IMR-90 (cell line): ENCODE measurements around the gene OPCML. TPM values are rescaled to one million over a fixed set of nuclear protein-coding genes. Genes with fewer than 3 reads are reported as not detected.

Source experiments
- ATAC-seq: fragments of 200-7000 bp; cut with Tn5 transposase; 2 replicates; pipeline ENCODE4 v1.9.1; 2020; ENCODE audit warnings: low read depth, mild to moderate bottlenecking, moderate library complexity
- BruUV-seq: library from RNA; stranded (reverse); fragments of 400-500 nt; replicated peaks from 2 replicates; lab custom pipeline; 2021; lab: Mats Ljungman, UMichigan
- CTCF ChIA-PET: fragments of 300-600 bp; formaldehyde crosslinking; extraction: SDS; loops from one replicate; lab custom pipeline; 2021; ENCODE audit warnings: antibody characterized with exemption; lab: Yijun Ruan, JAX
- POLR2A ChIA-PET: fragments of 300-600 bp; sonication (Branson Sonifier 250); formaldehyde crosslinking; loops from one replicate; lab custom pipeline; 2022; ENCODE audit warnings: antibody characterized with exemption; ENCODE audit not compliant: unreplicated experiment; lab: Charles Lee
- DNase-seq: peaks from one replicate; pipeline ENCODE4 v3.0.0; 2013
- H2AFZ ChIP-seq: replicated peaks from 2 replicates; pipeline ENCODE3; 2013; ENCODE audit warnings: low read length, mild to moderate bottlenecking; ENCODE audit not compliant: poor library complexity
- H2AK5ac ChIP-seq: 2 replicates; pipeline ENCODE4 v1.6.1; 2013; ENCODE audit warnings: low read depth, low read length, inconsistent platforms
- H2AK9ac ChIP-seq: replicated peaks from 2 replicates; pipeline ENCODE3; 2013; ENCODE audit warnings: mild to moderate bottlenecking, low read depth, low read length, moderate library complexity; ENCODE audit not compliant: poor library complexity
- H2BK120ac ChIP-seq: 2 replicates; pipeline ENCODE4 v1.6.1; 2013; ENCODE audit warnings: low read depth, low read length, inconsistent platforms
- H2BK15ac ChIP-seq: 3 replicates; pipeline ENCODE4 v1.6.1; 2013; ENCODE audit warnings: low read depth, low read length, inconsistent platforms
- H2BK20ac ChIP-seq: 2 replicates; pipeline ENCODE4 v1.6.1; 2013; ENCODE audit warnings: low read depth, mild to moderate bottlenecking, inconsistent platforms, low read length, moderate library complexity
- H2BK5ac ChIP-seq: 2 replicates; pipeline ENCODE4 v1.6.1; 2013; ENCODE audit warnings: mild to moderate bottlenecking, low read depth, low read length, inconsistent platforms; ENCODE audit not compliant: poor library complexity, severe bottlenecking
- H3K14ac ChIP-seq: replicated peaks from 2 replicates; pipeline ENCODE4 v1.6.1; 2013; ENCODE audit warnings: low read depth, low read length, inconsistent platforms
- H3K18ac ChIP-seq: 2 replicates; pipeline ENCODE4 v1.6.1; 2013; ENCODE audit warnings: low read depth, low read length, control low read depth
- H3K23ac ChIP-seq: 2 replicates; pipeline ENCODE4 v1.6.1; 2013; ENCODE audit warnings: low read depth, low read length, inconsistent platforms
- H3K27ac ChIP-seq: 2 replicates; pipeline ENCODE4 v1.5.1; 2013; ENCODE audit warnings: mild to moderate bottlenecking, control low read depth, low read length; ENCODE audit not compliant: insufficient read depth
- H3K27me3 ChIP-seq: 2 replicates; pipeline ENCODE4 v1.6.1; 2013; ENCODE audit warnings: low read length; ENCODE audit not compliant: control insufficient read depth, insufficient read depth
- H3K36me3 ChIP-seq: 2 replicates; pipeline ENCODE4 v1.6.1; 2013; ENCODE audit warnings: low read length, mixed read lengths; ENCODE audit not compliant: control insufficient read depth, insufficient read depth
- H3K4ac ChIP-seq: 2 replicates; pipeline ENCODE4 v1.6.1; 2013; ENCODE audit warnings: low read depth, low read length, inconsistent platforms
- H3K4me1 ChIP-seq: 2 replicates; pipeline ENCODE4 v1.6.1; 2013; ENCODE audit warnings: low read length, mixed read lengths; ENCODE audit not compliant: control insufficient read depth, insufficient read depth
- H3K4me2 ChIP-seq: 2 replicates; pipeline ENCODE4 v1.6.1; 2013; ENCODE audit warnings: low read depth, mild to moderate bottlenecking, control low read depth, low read length, moderate library complexity
- H3K4me3 ChIP-seq: 2 replicates; pipeline ENCODE4 v1.5.1; 2013; ENCODE audit warnings: low read depth, mild to moderate bottlenecking, control low read depth, low read length, moderate library complexity; ENCODE audit not compliant: insufficient read depth
- H3K56ac ChIP-seq: 2 replicates; pipeline ENCODE4 v1.6.1; 2013; ENCODE audit warnings: low read length, inconsistent platforms; ENCODE audit not compliant: insufficient read depth; ENCODE audit errors: extremely low read depth
- H3K79me1 ChIP-seq, 2 experiments: 2 replicates each; pipeline ENCODE4 v1.6.1; 2013; ENCODE audit warnings: low read length in 2 of 2, inconsistent platforms in 1 of 2, low read depth in 1 of 2
- H3K9ac ChIP-seq: 2 replicates; pipeline ENCODE4 v1.6.1; 2013; ENCODE audit warnings: low read depth, low read length, control low read depth
- H3K9me1 ChIP-seq: 2 replicates; pipeline ENCODE4 v1.6.1; 2013; ENCODE audit warnings: low read length, inconsistent platforms; ENCODE audit not compliant: insufficient read depth
- H3K9me3 ChIP-seq: 2 replicates; pipeline ENCODE4 v1.6.1; 2013; ENCODE audit warnings: low read length; ENCODE audit not compliant: control insufficient read depth, insufficient read depth
- H4K20me1 ChIP-seq: 2 replicates; pipeline ENCODE4 v1.6.1; 2013; ENCODE audit warnings: low read length, inconsistent platforms; ENCODE audit not compliant: insufficient read depth
- H4K5ac ChIP-seq: 2 replicates; pipeline ENCODE4 v1.6.1; 2013; ENCODE audit warnings: mild to moderate bottlenecking, low read depth, low read length, control low read depth
- H4K8ac ChIP-seq, 2 experiments: 2 replicates each; pipeline ENCODE4 v1.6.1; 2013; ENCODE audit warnings: low read depth in 2 of 2, low read length in 2 of 2, control low read depth in 1 of 2, inconsistent platforms in 1 of 2
- H4K91ac ChIP-seq: 2 replicates; pipeline ENCODE4 v1.6.1; 2013; ENCODE audit warnings: low read depth, low read length, inconsistent platforms; ENCODE audit not compliant: insufficient read depth
- BHLHE40 ChIP-seq: fragments of 150-350 bp; IDR thresholded peaks from 2 replicates; pipeline ENCODE4 v1.6.1; 2016; ENCODE audit warnings: mild to moderate bottlenecking, low read depth, low read length
- CEBPB ChIP-seq: IDR thresholded peaks from 2 replicates; pipeline ENCODE4 v1.6.1; 2012; ENCODE audit warnings: low read depth, low read length, improper control_type of control experiment
- CHD1 ChIP-seq: IDR thresholded peaks from 2 replicates; pipeline ENCODE4 v1.6.1; 2012; ENCODE audit warnings: low read depth, low read length, improper control_type of control experiment
- CTCF ChIP-seq: conservative IDR thresholded peaks from 2 replicates; pipeline ENCODE4 v1.5.1; 2012; ENCODE audit warnings: mild to moderate bottlenecking, low read depth, low read length, improper control_type of control experiment
- ELK1 ChIP-seq: fragments of 150-350 bp; IDR thresholded peaks from 2 replicates; pipeline ENCODE4 v1.6.1; 2016; ENCODE audit warnings: low read depth, mild to moderate bottlenecking, low read length, moderate library complexity, borderline replicate concordance
- FOS ChIP-seq: fragments of 150-350 bp; IDR thresholded peaks from 2 replicates; pipeline ENCODE4 v1.6.1; 2016; ENCODE audit warnings: low read depth, low read length
- MAFK ChIP-seq: IDR thresholded peaks from 2 replicates; pipeline ENCODE4 v1.6.1; 2012; ENCODE audit warnings: low read depth, low read length, improper control_type of control experiment
- MAZ ChIP-seq: IDR thresholded peaks from 2 replicates; pipeline ENCODE4 v1.6.1; 2012; ENCODE audit warnings: low read depth, mild to moderate bottlenecking, low read length, improper control_type of control experiment, moderate library complexity, borderline replicate concordance
- MXI1 ChIP-seq: IDR thresholded peaks from 2 replicates; pipeline ENCODE4 v1.6.1; 2012; ENCODE audit warnings: low read depth, mild to moderate bottlenecking, low read length, moderate library complexity, borderline replicate concordance
- NFE2L2 ChIP-seq: fragments of 150-350 bp; IDR thresholded peaks from 2 replicates; pipeline ENCODE4 v1.6.1; 2016; ENCODE audit warnings: low read depth, mild to moderate bottlenecking, low read length
- POLR2A ChIP-seq: IDR thresholded peaks from 2 replicates; pipeline ENCODE4 v1.6.1; 2012; ENCODE audit warnings: mild to moderate bottlenecking, low read depth, low read length
- RAD21 ChIP-seq: IDR thresholded peaks from 2 replicates; pipeline ENCODE4 v1.6.1; 2012; ENCODE audit warnings: low read length, improper control_type of control experiment
- RCOR1 ChIP-seq: IDR thresholded peaks from 2 replicates; pipeline ENCODE4 v1.6.1; 2012; ENCODE audit warnings: mild to moderate bottlenecking, low read length, improper control_type of control experiment; ENCODE audit not compliant: insufficient replicate concordance
- RFX5 ChIP-seq: IDR thresholded peaks from 2 replicates; pipeline ENCODE4 v1.8.0; 2012; ENCODE audit warnings: low read depth, mild to moderate bottlenecking, low read length, moderate library complexity
- SMC3 ChIP-seq: fragments of 150-350 bp; IDR thresholded peaks from 2 replicates; pipeline ENCODE4 v1.6.1; 2016; ENCODE audit warnings: low read depth, mild to moderate bottlenecking, antibody characterized with exemption, low read length, moderate library complexity
- USF2 ChIP-seq: fragments of 150-350 bp; IDR thresholded peaks from 2 replicates; pipeline ENCODE4 v1.6.1; 2017; ENCODE audit warnings: mild to moderate bottlenecking, antibody characterized with exemption, low read length, low read depth
- WGBS, 2 experiments: methylation state at CpG; one replicate each; pipeline versions ENCODE4 v1.1.5 to v1.1.7; 2013; ENCODE audit warnings: missing lambda C conversion rate in 2 of 2; ENCODE audit not compliant: insufficient read length in 1 of 2; ENCODE audit errors: extremely low coverage in 2 of 2; 5-methylcytosine and 5-hydroxymethylcytosine counted together
- dilution Hi-C: fragments of 300-500 bp; cut with HindIII; formaldehyde crosslinking; loops from one replicate; pipeline ENCODE4 v1.14.3; 2018; ENCODE audit warnings: low sequenced_read_pairs; ENCODE audit not compliant: unreplicated experiment
- in situ Hi-C: fragments of 300-500 bp; cut with MboI; formaldehyde crosslinking; loops from 3 replicates; pipeline ENCODE4 v1.14.3; 2019; ENCODE audit warnings: low sequenced_read_pairs, inconsistent platforms, mixed read lengths
- intact Hi-C: fragments of 100-400 bp; cut with micrococcal nuclease; formaldehyde crosslinking; loops from 2 replicates; pipeline ENCODE4 v1.10.0; 2022
- polyA plus RNA-seq, 3 experiments: library from polyadenylated mRNA; depleted of rRNA; stranded (reverse); fragments of >200 nt; gene quantifications; 2 replicates each; pipeline ENCODE4 v1.2.3, GENCODE V29; 2012; ENCODE audit warnings: low replicate concordance in 1 of 3
- total RNA-seq: library from RNA; depleted of rRNA; stranded (reverse); fragments of >200 nt; gene quantifications from 2 replicates; pipeline ENCODE4 v1.2.3, GENCODE V29; 2012

OPCML gene
- total and polyA plus RNA-seq, 2 of the 4 experiments (the other 2 are of a cell fraction), result under 0.01 to 2.6 TPM

GRCh38 chr11:132941024-132941646 lies 591.2 kb downstream of the OPCML start:
- Histone ChIP-seq H2BK5ac (no peak overlapping the region), H3K36me3 (no peaks in the 10 kb centered on the region), H4K20me1 (no peaks in the 10 kb centered on the region), H4K8ac (no peak overlapping the region), H3K4ac (no peak overlapping the region), H3K18ac (no peak overlapping the region), H3K79me1 (no peaks in the 10 kb centered on the region), H3K27me3 (peaks cover 26% of the 10 kb centered on the region), H3K9ac (no peak overlapping the region), H3K4me3 (no peak overlapping the region), H4K91ac (no peak overlapping the region), H2BK20ac (no peak overlapping the region), H3K4me1 (peaks cover 2% of the 10 kb centered on the region; the same call in 1 of the 2 replicates), H2AK5ac (no peak overlapping the region), H2AK9ac (no peak overlapping the region), H3K14ac (no peak overlapping the region), H3K9me3 (no peaks in the 10 kb centered on the region), H3K23ac (no peak overlapping the region), H3K27ac (no peak overlapping the region), H2BK120ac (no peak overlapping the region), H3K9me1 (no peaks in the 10 kb centered on the region), H3K56ac (no peak overlapping the region), H2BK15ac (no peak overlapping the region), H3K4me2 (no peak overlapping the region), H2AFZ (no peak overlapping the region), H4K5ac (no peak overlapping the region)
- ChIA-PET CTCF (interaction anchor here (0.6 to 1.6 kb wide), 16 partner anchors 9 to 663 kb away, joined by 3 to 10 read pairs (median 4); no protein-coding TSS in a partner anchor), POLR2A (no interaction called here)
- TF ChIP-seq MAFK (no peak), ELK1 (no peak), FOS (no peak), CTCF (peak; percentile 81), POLR2A (no peak), MXI1 (no peak), NFE2L2 (no peak), CEBPB (no peak), SMC3 (peak; percentile 90), RFX5 (no peak), RAD21 (peak; percentile 78), RCOR1 (no peak), USF2 (no peak), BHLHE40 (no peak), CHD1 (no peak), MAZ (no peak)
- intact Hi-C loops (loop anchor here (1.0 to 5.0 kb wide), 4 partner anchors 74 to 1074 kb away; no protein-coding TSS in a partner anchor), dilution Hi-C loops (no loop called here), in situ Hi-C loops (no loop called here)
- DNase-seq (peak; percentile 43), ATAC-seq (peak; percentile 45; the same call in 1 of the 2 replicates)
- no TSS peak for BruUV-seq
- WGBS, 2 experiments, result no CpG with 5 or more reads among the region's 4 CpGs
